ENCODE results near the gene PABPN1. TPM values are rescaled to one million over a fixed set of nuclear protein-coding genes. Genes with fewer than 3 reads are reported as not detected.

Gene PABPN1
- total and polyA plus RNA-seq, 4 donors: 40.9 to 59.6 (median 48.0) TPM

- peaks cover 6 to 22% (median 12%) of the 10 kb centered on the region in 4 donors for H3K4me1 ChIP-seq (ENCODE audit: control insufficient read depth in 4 of 4, insufficient read depth in 4 of 4, low read length in 3 of 4)
- peak; percentile 74 for DNase-seq (ENCODE audit: low spot score)
- peak overlapping the region; percentile 92 to 96 (median 92) for H3K4me3 ChIP-seq (ENCODE audit: low read depth in 1 of 3, low read length in 3 of 3)
- H3K36me3 ChIP-seq (ENCODE audit: control insufficient read depth in 4 of 4, insufficient read depth in 3 of 4, low read depth in 1 of 4, low read length in 3 of 4): peaks cover 8 to 22% (median 21%) of the 10 kb centered on the region in 4 donors
- H3K9ac ChIP-seq (ENCODE audit: low read depth in 1 of 2, low read length in 2 of 2): peak overlapping the region; percentile 91 to 95
- no peaks in the 10 kb centered on the region for H3K27me3 ChIP-seq (ENCODE audit: control insufficient read depth in 4 of 4, insufficient read depth in 4 of 4, low read length in 3 of 4)
- TF ChIP-seq RAD21 (IDR thresholded peaks at IDR 0.05): no peak
- TF ChIP-seq FOXA2 (IDR thresholded peaks at IDR 0.05): no peak
- TF ChIP-seq ZBTB33 (IDR thresholded peaks at IDR 0.05): no peak
- peak; percentile 27 for TF ChIP-seq TAF1 (conservative IDR thresholded peaks at IDR 0.05)
- TF ChIP-seq HNF4A (conservative IDR thresholded peaks at IDR 0.05): peak; percentile 44 to 49
- no peak for TF ChIP-seq FOXA1 (IDR thresholded peaks at IDR 0.05)
- no peak for TF ChIP-seq RXRA (IDR thresholded peaks at IDR 0.05)
- TF ChIP-seq GABPA (IDR thresholded peaks at IDR 0.05 in 1 of 2, conservative IDR thresholded peaks at IDR 0.05 in 1 of 2): no peak
- TF ChIP-seq YY1 (IDR thresholded peaks at IDR 0.05): peak; percentile 12
- no peak for TF ChIP-seq REST (IDR thresholded peaks at IDR 0.05)
- no peak for TF ChIP-seq SP1 (IDR thresholded peaks at IDR 0.05)
- TF ChIP-seq, protein P1, sequence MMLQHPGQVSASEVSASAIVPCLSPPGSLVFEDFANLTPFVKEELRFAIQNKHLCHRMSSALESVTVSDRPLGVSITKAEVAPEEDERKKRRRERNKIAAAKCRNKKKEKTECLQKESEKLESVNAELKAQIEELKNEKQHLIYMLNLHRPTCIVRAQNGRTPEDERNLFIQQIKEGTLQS (IDR thresholded peaks at IDR 0.05): no peak
- no peak for TF ChIP-seq HNF4G (IDR thresholded peaks at IDR 0.05)
- no peaks in the 10 kb centered on the region for H3K9me3 ChIP-seq (ENCODE audit: control insufficient read depth in 4 of 4, low read length in 3 of 4)
- WGBS: 1% methylated on average over 64 of the region's 64 CpGs
- H3K27ac ChIP-seq (ENCODE audit: low read depth in 1 of 2, low read length in 2 of 2): peak overlapping the region; percentile 85 to 93
Observed at GRCh38 chr14:23321572-23322547, 603 bp downstream of the PABPN1 start.

DNA sequence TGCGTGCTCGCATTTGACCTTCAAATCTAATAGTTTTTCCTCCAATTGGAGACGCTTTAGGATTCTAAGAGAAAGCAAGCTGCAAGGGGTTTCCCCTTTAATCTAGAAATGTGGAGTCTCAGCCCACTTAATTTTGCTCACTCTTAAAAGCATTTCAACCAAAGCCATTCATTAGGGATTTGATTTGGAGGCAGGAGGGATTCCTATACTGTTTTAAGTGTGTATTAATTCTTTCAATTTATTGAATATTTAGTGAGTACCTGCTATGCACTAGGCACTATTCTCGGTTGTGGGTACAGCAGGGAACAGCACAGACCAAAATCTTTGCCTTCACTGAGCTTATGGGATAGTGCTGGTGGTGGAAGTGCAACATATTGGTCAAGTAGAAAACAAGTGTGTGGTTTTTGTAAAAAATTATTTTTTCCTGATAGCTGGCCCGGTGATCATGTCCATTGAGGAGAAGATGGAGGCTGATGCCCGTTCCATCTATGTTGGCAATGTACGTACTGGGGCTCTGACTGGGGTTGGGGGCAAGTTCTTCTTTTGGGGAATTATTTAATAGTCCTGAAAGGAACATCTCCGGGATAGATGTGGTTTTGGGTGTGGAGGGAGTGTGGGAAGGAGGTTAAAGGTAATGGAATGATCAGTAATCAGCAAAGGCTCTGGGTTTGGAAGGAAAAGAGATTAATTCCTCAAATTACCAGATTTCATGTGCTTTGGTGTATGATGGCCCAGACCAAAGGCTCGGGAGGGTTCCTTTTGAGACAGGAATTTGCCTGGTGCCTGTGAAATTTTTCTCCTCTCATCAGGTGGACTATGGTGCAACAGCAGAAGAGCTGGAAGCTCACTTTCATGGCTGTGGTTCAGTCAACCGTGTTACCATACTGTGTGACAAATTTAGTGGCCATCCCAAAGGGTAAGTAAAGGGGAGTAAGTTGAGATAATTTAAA is 1.6 kb downstream of the PABPN1 start:
- Histone ChIP-seq H3K9ac (ENCODE audit: low read depth in 1 of 2, low read length in 2 of 2) (peak overlapping the region; percentile 91 to 95), H3K27me3 (ENCODE audit: control insufficient read depth in 4 of 4, insufficient read depth in 4 of 4, low read length in 3 of 4) (no peaks in the 10 kb centered on the region), H3K9me3 (ENCODE audit: control insufficient read depth in 4 of 4, low read length in 3 of 4) (no peaks in the 10 kb centered on the region), H3K4me3 (ENCODE audit: low read depth in 1 of 3, low read length in 3 of 3) (peak overlapping the region; percentile 92 to 96 (median 92)), H3K36me3 (ENCODE audit: control insufficient read depth in 4 of 4, insufficient read depth in 3 of 4, low read depth in 1 of 4, low read length in 3 of 4) (peaks cover 8 to 22% (median 21%) of the 10 kb centered on the region in 4 donors), H3K27ac (ENCODE audit: low read depth in 1 of 2, low read length in 2 of 2) (peak overlapping the region; percentile 85 to 93), H3K4me1 (ENCODE audit: control insufficient read depth in 4 of 4, insufficient read depth in 4 of 4, low read length in 3 of 4) (peaks cover 6 to 25% (median 12%) of the 10 kb centered on the region in 4 donors)
- DNase-seq (ENCODE audit: low spot score): no peak
- WGBS: 55% methylated on average over 10 of the region's 10 CpGs
- TF ChIP-seq ZBTB33 (IDR thresholded peaks at IDR 0.05): no peak
- no peak for TF ChIP-seq NR2F2 (IDR thresholded peaks at IDR 0.05)
- TF ChIP-seq JUND (IDR thresholded peaks at IDR 0.05): no peak
- no peak for TF ChIP-seq YY1 (IDR thresholded peaks at IDR 0.05)
- TF ChIP-seq HNF4A (conservative IDR thresholded peaks at IDR 0.05): no peak
- TF ChIP-seq FOXA2 (IDR thresholded peaks at IDR 0.05): no peak
- no peak for TF ChIP-seq RXRA (IDR thresholded peaks at IDR 0.05)
- TF ChIP-seq REST (IDR thresholded peaks at IDR 0.05): no peak
- TF ChIP-seq, protein P1 (IDR thresholded peaks at IDR 0.05): no peak
- no peak for TF ChIP-seq SP1 (IDR thresholded peaks at IDR 0.05)
